CD4-positive, alpha-beta T cell (primary cell): Measurements from ENCODE around the gene APC2. TPM values are rescaled to one million over a fixed set of nuclear protein-coding genes. Genes with fewer than 3 reads are reported as not detected.

ENCODE experiments used
- ATAC-seq: fragments of 200-7000 bp; cut with Tn5 transposase; one replicate; pipeline ENCODE4 v1.10.0; 2022; ENCODE audit warnings: mild to moderate bottlenecking; ENCODE audit not compliant: poor library complexity
- CTCF ChIA-PET: fragments of 350-600 bp; sonication (Branson Sonifier 250); formaldehyde crosslinking; loops from one replicate; lab custom pipeline; 2021; ENCODE audit warnings: antibody characterized with exemption, inconsistent platforms; lab: Charles Lee
- POLR2A ChIA-PET: fragments of 350-600 bp; sonication (Branson Sonifier 250); formaldehyde crosslinking; loops from one replicate; lab custom pipeline; 2021; ENCODE audit warnings: antibody characterized with exemption, inconsistent platforms; lab: Charles Lee
- DNase-seq, 14 experiments: peaks; one replicate each; pipeline ENCODE4 v3.0.0-alpha.2; 2013 to 2020; ENCODE audit warnings: mixed read lengths in 2 of 14
- H3K27ac ChIP-seq, 2 donors: one replicate each; pipeline versions ENCODE4 v1.5.1 to v1.7.0; 2013; ENCODE audit warnings: low read length in 2 of 2, low read depth in 1 of 2, mild to moderate bottlenecking in 1 of 2
- H3K27me3 ChIP-seq, 2 experiments: 1 replicate in 1 of 2; 2 replicates in 1 of 2; pipeline versions ENCODE4 v1.6.1 to v1.7.0; 2013; ENCODE audit warnings: low read length in 2 of 2, control low read depth in 1 of 2, mild to moderate bottlenecking in 1 of 2, moderate library complexity in 1 of 2; ENCODE audit not compliant: insufficient read depth in 2 of 2, control insufficient read depth in 1 of 2
- H3K36me3 ChIP-seq: one replicate; pipeline ENCODE4 v1.6.1; 2013; ENCODE audit warnings: low read length, control low read depth; ENCODE audit not compliant: insufficient read depth
- H3K4me1 ChIP-seq: one replicate; pipeline ENCODE4 v1.6.1; 2013; ENCODE audit warnings: low read length, control low read depth; ENCODE audit not compliant: insufficient read depth
- H3K4me3 ChIP-seq: one replicate; pipeline ENCODE4 v1.5.1; 2013; ENCODE audit warnings: mild to moderate bottlenecking, low read length, moderate library complexity
- H3K9me3 ChIP-seq, 2 experiments: 1 replicate in 1 of 2; 2 replicates in 1 of 2; pipeline versions ENCODE4 v1.6.1 to v1.7.0; 2013; ENCODE audit warnings: low read length in 2 of 2, mild to moderate bottlenecking in 2 of 2, control low read depth in 1 of 2, moderate library complexity in 1 of 2; ENCODE audit not compliant: control insufficient read depth in 1 of 2, insufficient read depth in 1 of 2
- H3K27ac Mint-ChIP-seq: one replicate; pipeline ENCODE4 v1.8.0; 2020; ENCODE audit warnings: mixed read lengths
- H3K27me3 Mint-ChIP-seq: one replicate; pipeline ENCODE4 v1.8.0; 2021; ENCODE audit warnings: mixed read lengths
- H3K36me3 Mint-ChIP-seq: one replicate; pipeline ENCODE4 v1.8.0; 2021; ENCODE audit warnings: low read depth, mixed read lengths
- H3K4me1 Mint-ChIP-seq: one replicate; pipeline ENCODE4 v1.8.0; 2021; ENCODE audit warnings: low read depth, mixed read lengths
- H3K4me3 Mint-ChIP-seq: one replicate; pipeline ENCODE4 v1.8.0; 2020; ENCODE audit warnings: mild to moderate bottlenecking, mixed read lengths
- H3K9me3 Mint-ChIP-seq: one replicate; pipeline ENCODE4 v1.8.0; 2020; ENCODE audit warnings: mixed read lengths
- intact Hi-C, 2 experiments: fragments of 100-400 bp; cut with DNase I in 1 of 2; cut with micrococcal nuclease in 1 of 2; formaldehyde crosslinking; loops; one replicate each; pipeline versions ENCODE4 v1.15.1 to v1.9.0; 2023 to 2025; cut with DNase I, micrococcal nuclease
- total RNA-seq, 174 experiments: library from RNA in 2 of 174; stranded (reverse) in 2 of 174; gene quantifications; one replicate each; pipeline ENCODE4 v1.2.3 and lab custom pipeline; 2021 to 2026
- TF ChIP-seq, protein P1 (sequence below): fragments of 200-600 bp; IDR thresholded peaks from one replicate; pipeline ENCODE4 v1.8.0; 2022; ENCODE audit warnings: antibody characterized with exemption, mild to moderate bottlenecking

APC2 gene
- total RNA-seq, 2 experiments from 2014 or later: 0.20 to 0.30 TPM

DNA sequence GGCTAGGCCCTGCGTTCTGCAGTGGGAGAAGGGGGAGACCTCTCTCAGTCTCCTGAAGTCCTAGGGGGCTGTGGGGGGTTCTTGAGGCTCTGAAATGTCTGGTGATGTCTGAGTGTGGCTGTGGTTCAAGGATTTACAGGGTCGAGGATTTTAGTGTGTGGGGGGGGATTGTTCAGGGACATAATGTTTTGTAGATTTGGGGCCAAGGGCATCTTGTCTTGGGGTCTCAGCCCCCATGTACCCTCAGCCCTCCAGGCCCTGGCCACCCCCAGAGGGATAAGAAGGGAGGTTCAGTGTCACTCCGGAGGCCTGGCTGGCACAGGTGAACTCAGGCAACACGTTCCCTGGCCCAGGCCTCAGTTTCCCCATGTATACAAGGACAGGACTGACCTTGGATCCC lies 2.4 kb upstream of the APC2 start:
- no peak overlapping the region for H3K27ac Mint-ChIP-seq
- TF ChIP-seq, protein P1, sequence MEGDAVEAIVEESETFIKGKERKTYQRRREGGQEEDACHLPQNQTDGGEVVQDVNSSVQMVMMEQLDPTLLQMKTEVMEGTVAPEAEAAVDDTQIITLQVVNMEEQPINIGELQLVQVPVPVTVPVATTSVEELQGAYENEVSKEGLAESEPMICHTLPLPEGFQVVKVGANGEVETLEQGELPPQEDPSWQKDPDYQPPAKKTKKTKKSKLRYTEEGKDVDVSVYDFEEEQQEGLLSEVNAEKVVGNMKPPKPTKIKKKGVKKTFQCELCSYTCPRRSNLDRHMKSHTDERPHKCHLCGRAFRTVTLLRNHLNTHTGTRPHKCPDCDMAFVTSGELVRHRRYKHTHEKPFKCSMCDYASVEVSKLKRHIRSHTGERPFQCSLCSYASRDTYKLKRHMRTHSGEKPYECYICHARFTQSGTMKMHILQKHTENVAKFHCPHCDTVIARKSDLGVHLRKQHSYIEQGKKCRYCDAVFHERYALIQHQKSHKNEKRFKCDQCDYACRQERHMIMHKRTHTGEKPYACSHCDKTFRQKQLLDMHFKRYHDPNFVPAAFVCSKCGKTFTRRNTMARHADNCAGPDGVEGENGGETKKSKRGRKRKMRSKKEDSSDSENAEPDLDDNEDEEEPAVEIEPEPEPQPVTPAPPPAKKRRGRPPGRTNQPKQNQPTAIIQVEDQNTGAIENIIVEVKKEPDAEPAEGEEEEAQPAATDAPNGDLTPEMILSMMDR: no peak
- H3K36me3 ChIP-seq: peaks cover 3% of the 10 kb centered on the region
- no peaks in the 10 kb centered on the region for H3K9me3 Mint-ChIP-seq
- H3K27me3 ChIP-seq: peaks cover 51 to 66% of the 10 kb centered on the region in 2 experiments
- DNase-seq (no peak), ATAC-seq (no peak)
- H3K4me3 ChIP-seq: no peak overlapping the region
- H3K9me3 ChIP-seq: peaks cover 0 to 33% of the 10 kb centered on the region in 2 experiments
- no peak overlapping the region for H3K27ac ChIP-seq
- peaks cover 4% of the 10 kb centered on the region for H3K36me3 Mint-ChIP-seq
- H3K4me1 ChIP-seq: peaks cover 41% of the 10 kb centered on the region
- peaks cover 18% of the 10 kb centered on the region for H3K4me1 Mint-ChIP-seq
- peak overlapping the region; percentile 48 for H3K4me3 Mint-ChIP-seq
- POLR2A ChIA-PET: interaction anchor here (1.2 kb wide), 1 partner anchor 22 kb away, joined by 4 read pairs; no protein-coding TSS in a partner anchor
- CTCF ChIA-PET: no interaction called here
- H3K27me3 Mint-ChIP-seq: peaks cover 48% of the 10 kb centered on the region
- intact Hi-C loops: no loop called here

DNA sequence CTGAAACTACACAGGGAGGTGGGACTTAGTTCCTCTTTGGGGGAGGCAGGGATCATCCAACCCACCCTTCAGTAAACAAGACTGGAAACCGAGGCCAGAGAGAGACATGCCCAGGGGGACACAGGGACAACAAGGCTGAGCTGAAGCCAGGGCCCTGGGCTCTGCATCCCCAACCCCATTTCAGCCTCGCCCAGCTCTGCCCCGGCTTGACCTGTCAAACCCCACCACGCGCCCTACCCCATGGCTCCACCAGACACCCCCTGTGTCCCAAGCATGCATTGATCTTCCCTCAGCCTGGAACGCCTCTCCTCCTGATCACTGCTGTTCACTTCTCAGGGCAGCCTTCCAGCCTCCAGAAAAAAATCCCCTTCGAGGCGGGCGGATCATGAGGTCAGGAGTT lies 2.0 kb upstream of the APC2 start:
- H3K27ac Mint-ChIP-seq: no peak overlapping the region
- no peaks in the 10 kb centered on the region for H3K9me3 Mint-ChIP-seq
- no peak overlapping the region for H3K4me3 ChIP-seq
- no peak overlapping the region for H3K27ac ChIP-seq
- ATAC-seq (no peak), DNase-seq (no peak)
- H3K9me3 ChIP-seq: peaks cover 0 to 37% of the 10 kb centered on the region in 2 experiments
- H3K4me1 Mint-ChIP-seq: peaks cover 14% of the 10 kb centered on the region
- ChIA-PET POLR2A (interaction anchor here (1.2 kb wide), 1 partner anchor 21 kb away, joined by 4 read pairs; no protein-coding TSS in a partner anchor), CTCF (no interaction called here)
- H3K27me3 Mint-ChIP-seq: peaks cover 51% of the 10 kb centered on the region
- TF ChIP-seq, protein P1: no peak
- peaks cover 41% of the 10 kb centered on the region for H3K4me1 ChIP-seq
- H3K4me3 Mint-ChIP-seq: peak overlapping the region; percentile 58
- H3K36me3 ChIP-seq: no peaks in the 10 kb centered on the region
- intact Hi-C loops: no loop called here
- no peaks in the 10 kb centered on the region for H3K36me3 Mint-ChIP-seq
- H3K27me3 ChIP-seq: peaks cover 55 to 70% of the 10 kb centered on the region in 2 experiments

DNA sequence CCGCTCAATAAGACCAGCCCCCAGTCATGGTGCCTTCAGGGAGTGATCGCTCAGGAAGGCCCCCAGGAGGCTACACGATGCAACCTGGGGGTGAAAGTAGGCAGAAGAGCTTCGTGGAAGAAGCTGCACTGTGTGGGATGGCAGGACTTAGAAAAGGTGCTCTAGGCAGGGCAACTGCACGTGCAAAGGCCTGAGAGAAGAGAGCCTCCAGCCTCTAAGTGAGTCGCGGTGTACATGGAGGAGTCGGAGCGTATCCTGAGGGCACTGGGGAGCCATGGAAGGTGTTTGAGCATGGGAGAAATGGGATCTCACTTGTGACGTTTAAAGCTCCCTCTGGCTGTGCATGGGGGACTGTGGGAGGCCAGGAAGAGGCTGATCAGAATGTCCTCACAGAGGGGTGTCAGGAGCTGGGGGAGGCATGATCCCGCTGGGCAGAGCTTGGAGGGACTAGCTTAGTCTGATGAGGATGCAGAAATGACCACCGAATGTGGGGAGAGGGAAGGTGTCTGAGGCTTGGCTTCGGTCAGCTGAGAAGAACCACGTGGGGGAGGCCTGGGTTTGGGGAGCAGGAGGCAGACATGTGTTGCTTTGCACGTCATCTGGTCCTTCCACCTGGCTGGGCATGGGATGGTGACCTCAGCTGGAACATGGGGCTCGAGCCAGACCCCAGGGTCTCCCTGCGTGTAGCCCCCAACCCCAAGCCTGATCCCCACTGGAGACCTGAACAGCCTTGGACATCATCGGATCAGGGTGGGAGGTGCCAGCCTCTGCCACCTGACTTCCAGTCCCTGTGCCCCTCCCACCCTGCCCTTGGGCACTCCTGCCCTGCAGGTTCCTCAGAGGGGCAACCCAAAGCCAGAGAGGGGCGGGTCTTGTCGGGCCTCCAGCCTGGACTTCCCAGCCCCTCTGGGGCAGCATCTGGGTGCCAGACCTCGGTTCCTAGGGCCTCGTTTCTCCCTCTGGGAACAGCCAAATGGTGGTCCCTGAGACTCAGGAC lies 1.1 kb downstream of the APC2 start:
- Mint-ChIP-seq H3K36me3 (no peaks in the 10 kb centered on the region), H3K27ac (no peak overlapping the region), H3K4me3 (peak overlapping the region; percentile 1), H3K27me3 (peaks cover 77% of the 10 kb centered on the region), H3K4me1 (peaks cover 31% of the 10 kb centered on the region), H3K9me3 (no peaks in the 10 kb centered on the region)
- H3K4me3 ChIP-seq: no peak overlapping the region
- ATAC-seq (no peak), DNase-seq (no peak)
- TF ChIP-seq, protein P1: no peak
- intact Hi-C loops: no loop called here
- H3K27me3 ChIP-seq: peaks cover 73 to 95% of the 10 kb centered on the region in 2 experiments
- H3K9me3 ChIP-seq: peaks cover 0 to 55% of the 10 kb centered on the region in 2 experiments
- CTCF ChIA-PET: no interaction called here
- H3K27ac ChIP-seq: no peak overlapping the region
- H3K36me3 ChIP-seq: no peaks in the 10 kb centered on the region
- H3K4me1 ChIP-seq: peaks cover 43% of the 10 kb centered on the region
- POLR2A ChIA-PET: no interaction called here
